Stimulated activated naive CD4-positive, alpha-beta T cell (primary cell): ENCODE measurements around the gene H1-8.
"Not testable (repeated sequence)": the region's sequence is repeated elsewhere in the genome, so short reads cannot be mapped to it uniquely, and the experiment has no call there.

Source experiments
- DNase-seq, 6 experiments: peaks; one replicate each; lab custom pipeline; 2025; lab: John Stamatoyannopoulos, UW

H1-8 gene

DNA sequence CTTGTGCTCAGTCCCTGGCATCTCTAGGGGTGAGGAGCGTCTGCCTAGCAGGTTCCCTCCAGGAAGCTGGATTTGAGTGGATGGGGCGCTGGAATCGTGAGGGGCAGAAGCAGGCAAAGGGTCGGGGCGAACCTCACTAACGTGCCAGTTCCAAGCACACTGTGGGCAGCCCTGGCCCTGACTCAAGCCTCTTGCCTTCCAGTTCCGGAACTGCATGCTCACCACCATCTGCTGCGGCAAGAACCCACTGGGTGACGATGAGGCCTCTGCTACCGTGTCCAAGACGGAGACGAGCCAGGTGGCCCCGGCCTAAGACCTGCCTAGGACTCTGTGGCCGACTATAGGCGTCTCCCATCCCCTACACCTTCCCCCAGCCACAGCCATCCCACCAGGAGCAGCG, 9.6 kb upstream of the H1-8 start:
- DNase-seq: no peak

DNA sequence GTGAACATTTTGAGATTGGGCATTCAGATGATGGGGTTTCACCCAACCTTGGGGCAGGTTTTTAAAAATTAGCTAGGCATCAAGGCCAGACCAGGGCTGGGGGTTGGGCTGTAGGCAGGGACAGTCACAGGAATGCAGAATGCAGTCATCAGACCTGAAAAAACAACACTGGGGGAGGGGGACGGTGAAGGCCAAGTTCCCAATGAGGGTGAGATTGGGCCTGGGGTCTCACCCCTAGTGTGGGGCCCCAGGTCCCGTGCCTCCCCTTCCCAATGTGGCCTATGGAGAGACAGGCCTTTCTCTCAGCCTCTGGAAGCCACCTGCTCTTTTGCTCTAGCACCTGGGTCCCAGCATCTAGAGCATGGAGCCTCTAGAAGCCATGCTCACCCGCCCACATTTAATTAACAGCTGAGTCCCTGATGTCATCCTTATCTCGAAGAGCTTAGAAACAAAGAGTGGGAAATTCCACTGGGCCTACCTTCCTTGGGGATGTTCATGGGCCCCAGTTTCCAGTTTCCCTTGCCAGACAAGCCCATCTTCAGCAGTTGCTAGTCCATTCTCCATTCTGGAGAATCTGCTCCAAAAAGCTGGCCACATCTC, 8.4 kb upstream of the H1-8 start:
- DNase-seq: no peak

DNA sequence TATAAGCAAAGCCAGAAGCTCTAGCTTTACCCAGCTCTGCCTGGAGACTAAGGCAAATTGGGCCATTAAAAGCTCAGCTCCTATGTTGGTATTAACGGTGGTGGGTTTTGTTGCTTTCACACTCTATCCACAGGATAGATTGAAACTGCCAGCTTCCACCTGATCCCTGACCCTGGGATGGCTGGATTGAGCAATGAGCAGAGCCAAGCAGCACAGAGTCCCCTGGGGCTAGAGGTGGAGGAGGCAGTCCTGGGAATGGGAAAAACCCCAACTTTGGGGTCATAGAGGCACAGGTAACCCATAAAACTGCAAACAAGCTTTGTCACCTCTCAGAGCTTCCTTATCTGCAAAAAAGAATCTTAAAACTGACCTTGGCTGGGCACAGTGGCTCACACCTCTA, 7.9 kb upstream of the H1-8 start:
- no peak for DNase-seq

DNA sequence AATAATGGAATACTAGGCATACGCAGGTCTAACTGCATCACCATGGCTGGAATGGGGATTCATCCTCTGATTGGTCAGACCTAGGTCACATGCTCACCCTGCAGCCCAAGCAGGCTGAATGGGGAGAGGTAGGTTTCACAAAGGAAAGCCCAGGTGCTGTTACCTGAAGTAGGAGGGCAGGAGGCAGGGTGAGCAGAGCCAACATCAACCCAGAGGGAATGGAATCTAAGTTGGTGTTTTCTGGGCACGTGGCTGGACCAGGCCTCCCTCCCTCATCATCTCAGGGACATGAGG, 6.7 kb upstream of the H1-8 start:
- DNase-seq: no peak

DNA sequence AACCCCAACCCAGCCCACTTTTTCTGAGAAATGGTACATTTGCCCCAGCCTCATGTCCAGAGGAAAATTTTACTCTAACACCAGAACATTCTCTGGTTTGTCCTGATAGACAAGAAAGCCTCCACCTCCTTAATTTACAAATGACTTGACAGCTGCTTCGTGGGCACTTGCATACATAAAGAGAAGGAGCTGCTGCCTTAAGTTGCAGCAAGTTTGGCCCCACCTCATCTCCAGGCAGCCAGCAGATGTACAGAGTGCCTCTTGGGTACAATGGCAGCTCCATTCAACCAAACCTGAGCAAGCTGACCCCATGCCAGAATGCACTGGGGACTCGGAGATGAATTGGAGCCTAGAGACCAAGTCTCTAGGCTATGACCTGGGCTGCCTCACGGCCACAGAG, 6.2 kb upstream of the H1-8 start:
- no peak for DNase-seq

DNA sequence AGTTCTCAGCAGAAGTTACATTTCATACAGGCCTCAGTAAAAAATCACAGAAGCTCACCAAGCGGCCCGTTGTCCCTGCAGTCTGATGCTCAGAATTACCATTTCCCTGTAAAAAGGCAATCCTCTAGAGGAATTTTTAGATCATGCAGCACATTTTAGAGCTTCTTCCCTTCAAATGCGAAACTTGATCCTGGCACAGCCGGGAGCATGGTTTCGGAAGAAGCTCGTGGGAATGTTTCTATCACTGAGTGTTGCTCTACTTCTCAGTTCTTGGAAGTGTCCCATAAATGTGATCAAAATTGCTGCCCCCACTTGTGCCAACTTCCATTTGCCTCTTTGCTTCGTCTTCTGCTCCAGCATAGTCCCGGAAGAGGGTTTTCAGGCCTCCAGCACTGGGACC, 3.8 kb upstream of the H1-8 start:
- DNase-seq: no peak

DNA sequence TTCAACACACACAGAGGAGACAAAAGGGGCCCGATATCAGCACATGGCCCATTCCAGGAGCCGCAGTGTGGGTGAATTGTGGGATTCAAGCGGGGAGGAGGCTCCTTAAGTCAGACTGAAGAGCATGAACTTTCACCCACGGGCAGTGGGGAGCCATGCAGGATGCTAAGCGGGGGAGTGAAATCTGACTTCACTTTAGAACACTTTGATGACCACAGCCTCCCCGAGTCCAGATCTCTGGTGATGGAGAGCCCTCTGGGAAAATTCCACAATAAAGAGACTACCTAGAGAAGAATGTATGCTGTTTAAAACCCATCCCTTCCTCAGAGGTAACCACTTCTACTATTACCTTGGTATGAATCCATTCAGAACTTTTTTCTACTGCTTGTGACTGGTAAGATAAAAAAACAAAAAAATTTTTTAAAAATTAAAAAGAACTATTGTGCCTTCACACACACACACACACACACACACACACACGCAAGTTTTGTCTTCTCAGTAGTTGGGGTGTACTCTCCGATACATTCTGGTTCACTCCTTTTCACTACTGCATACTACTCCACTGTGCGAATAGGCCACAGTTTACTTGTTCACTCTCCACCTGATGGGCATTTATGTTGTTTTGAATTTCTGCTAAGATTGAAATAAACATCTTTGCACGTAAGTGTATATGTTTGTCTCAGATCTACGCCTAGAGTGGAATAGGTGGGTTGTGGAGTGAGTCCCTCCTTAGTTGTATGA, 2.0 kb upstream of the H1-8 start:
- no peak for DNase-seq

DNA sequence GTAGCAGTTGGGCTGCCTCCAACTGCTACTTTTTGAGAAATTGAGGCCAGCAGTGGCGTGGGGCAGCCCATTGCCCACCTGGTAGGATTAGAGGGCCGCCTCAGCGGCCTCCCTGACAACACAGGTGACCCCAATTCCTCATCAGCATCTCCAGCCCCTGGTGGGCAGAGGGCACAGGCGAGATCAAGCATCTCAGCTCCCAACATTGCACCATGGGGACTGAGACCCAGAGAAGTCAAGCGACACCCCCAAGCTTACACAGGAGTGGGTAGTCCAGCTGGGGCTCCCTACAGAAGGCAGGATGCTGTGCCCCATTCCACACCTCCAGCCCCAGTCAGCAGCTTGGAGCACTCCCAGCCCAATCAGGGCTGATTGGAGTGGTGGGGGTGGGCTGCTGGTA, 228 bp upstream of the H1-8 start:
- no peak for DNase-seq

DNA sequence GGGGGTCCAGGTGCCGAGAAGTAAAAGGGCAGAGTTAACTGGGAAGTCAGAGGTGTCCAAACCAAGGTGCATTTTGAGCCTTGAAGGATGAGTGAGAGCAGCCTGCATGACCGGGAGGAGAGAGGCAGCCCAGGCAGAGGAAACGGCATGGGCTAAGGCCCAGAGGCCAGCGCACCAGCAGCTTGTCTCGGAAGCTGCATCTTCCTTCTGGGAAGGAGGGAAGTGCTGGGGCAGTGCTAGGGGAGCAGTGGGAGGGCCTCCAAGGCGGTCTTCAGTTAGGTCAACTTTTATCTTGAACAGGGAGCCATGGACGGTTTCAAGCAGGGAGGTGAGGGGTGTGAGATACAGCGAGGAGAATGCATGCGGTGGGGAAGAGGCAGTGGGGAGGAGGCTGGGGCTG, 1.0 kb downstream of the H1-8 start:
- no peak for DNase-seq

DNA sequence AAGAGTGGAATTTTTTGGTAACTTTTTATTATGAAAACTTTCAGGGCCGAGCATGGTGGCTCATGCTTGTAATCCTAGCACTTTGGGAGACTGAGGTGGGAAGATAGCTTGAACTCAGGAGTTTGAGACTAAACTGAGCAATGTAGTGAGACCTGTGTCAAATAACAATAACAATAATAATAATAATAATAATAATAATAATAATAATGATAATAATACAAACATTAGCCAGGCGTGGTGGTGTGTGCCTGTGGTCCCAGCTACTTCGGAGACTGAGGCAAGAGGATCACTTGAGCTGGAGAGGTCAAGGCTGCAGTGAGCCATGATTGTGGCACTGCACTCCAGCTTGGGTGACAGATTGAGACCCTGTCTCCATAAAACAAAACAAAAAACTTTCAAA, 3.0 kb downstream of the H1-8 start:
- not testable (repeated sequence) for DNase-seq

DNA sequence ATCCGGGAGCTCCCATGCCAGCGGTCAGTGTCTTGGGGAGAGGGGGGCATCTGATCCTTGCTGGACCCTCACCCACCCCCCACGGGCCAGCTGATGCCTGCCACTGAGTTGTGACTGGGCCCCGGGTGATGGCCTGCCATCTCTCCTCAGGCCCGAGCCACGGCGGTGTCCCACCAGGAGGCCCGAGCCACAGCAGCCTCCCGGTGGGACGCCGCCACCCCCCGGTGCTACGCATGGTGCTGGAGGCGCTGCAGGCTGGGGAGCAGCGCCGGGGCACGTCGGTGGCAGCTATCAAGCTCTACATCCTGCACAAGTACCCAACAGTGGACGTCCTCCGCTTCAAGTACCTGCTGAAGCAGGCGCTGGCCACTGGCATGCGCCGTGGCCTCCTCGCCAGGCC, 4.3 kb downstream of the H1-8 start:
- DNase-seq: no peak

DNA sequence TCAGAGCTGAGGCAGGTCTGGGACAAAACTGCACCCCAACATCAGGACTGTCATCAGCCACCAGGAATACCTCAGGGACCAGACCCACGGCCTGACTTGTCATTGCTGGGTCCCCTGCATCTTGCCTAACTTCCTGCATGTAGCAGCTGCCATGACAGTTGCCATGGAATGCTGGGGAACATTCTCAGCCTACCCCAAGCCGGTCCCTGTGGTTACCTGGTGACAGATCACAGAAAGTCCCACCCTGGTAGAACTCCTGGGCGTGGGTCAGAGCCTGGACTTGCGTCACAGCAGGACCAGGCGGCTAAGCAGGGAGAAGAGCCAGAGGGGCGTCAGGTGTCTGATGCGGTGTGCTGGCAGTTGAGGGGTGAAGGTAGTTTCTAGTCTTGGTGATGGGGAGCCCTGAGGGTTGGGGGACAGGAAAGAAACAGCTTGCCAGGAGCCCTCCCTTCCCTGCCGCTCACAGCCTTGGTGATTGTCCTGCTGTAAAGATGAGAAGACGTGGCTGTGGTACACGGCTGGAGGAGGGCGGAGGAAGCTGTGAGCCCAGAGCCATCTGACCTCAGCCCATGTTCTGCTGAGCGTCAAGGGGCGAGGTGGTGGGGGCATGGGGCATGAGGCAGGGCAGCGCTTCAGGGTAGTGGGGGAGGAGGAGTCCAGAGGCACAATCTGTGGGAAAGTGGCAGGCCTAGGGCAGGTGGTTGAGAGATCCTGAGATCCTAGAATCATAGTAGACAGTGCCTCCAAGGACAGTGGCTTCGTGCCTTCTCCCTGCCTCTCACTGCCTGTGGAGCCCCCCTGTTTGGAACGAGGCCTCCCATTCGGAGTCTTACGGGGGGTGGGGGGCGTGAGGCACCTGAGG, 5.4 kb downstream of the H1-8 start:
- no peak for DNase-seq

DNA sequence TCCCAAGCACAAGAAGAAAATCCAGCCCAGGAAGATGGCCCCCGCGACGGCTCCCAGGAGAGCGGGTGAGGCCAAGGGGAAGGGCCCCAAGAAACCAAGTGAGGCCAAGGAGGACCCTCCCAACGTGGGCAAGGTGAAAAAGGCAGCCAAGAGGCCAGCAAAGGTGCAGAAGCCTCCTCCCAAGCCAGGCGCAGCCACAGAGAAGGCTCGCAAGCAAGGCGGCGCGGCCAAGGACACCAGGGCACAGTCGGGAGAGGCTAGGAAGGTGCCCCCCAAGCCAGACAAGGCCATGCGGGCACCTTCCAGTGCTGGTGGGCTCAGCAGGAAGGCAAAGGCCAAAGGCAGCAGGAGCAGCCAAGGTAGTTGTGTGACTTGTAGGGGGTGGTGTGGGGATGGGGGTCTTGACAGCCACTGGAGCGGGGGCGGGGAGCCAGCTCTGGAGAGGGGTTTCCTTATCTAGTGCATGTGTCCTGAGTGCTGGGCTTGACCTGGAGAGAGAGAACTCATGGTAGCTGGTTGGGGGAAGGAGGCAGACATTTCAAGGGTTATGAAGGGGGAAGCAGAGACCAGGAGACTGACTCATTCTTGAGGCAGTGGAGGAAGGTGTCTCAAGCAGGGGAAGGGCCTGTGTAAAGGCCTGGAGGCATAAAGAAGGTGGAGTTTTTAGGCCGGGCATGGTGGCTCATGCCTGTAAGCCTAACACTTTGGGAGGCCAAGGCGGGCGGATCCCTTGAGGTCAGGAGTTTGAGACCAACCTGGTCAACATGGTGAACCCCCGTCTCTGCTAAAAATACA, 6.2 kb downstream of the H1-8 start:
- no peak for DNase-seq

DNA sequence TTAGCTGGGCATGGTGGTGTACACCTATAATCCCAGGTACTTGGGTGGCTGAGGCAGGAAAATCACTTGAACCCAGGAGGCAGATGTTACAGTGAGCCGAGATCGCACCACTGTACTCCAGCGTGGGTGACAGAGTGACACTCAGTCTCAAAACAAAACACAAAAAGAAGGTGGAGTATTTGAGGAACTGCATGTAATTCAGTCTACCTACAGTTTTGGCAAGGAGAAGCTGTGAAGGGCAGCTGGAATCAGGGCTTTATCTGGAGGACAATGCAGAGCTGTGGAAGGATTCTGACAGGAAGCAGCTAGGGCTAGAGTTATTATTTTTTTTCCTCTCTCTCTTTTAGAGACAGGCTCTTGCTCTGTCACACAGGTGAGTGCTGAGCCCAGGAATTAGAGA, 6.8 kb downstream of the H1-8 start:
- DNase-seq: no peak

DNA sequence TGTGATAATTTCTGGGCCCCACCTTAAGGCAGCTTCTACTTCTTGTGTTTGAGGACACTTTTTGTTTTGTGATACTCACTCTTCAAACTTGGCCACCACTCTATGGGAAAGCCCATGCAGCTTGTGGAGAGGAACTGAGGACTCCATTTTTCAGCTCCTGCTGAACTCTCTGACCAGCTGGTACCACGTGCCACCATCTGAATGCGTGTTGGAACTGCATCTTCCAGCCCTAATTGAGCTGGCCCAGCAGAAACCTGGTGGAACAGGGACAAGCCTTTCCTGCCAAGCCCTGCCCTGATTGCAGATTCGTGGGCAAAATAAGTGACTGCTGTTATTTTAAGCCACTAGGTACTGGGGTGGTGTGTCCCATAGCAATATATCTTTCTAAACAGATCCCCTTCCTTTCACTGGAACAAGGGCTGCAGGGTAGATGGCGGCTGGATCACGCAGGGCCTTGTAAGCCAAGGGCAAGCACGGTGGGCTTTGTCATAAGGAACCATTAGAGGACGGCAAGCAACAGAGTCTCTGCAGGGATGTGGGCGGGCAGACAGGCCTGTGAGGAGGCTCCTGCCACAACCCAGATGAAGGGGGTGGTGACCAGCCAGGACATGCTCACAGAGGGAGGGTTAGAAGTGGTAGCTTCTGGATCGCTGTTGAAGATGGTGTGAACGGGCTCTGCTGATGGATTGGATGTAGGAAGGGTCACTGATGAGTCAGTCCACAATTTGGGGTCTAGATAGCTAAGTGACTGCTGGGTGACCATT, 9.5 kb downstream of the H1-8 start:
- DNase-seq: no peak

DNA sequence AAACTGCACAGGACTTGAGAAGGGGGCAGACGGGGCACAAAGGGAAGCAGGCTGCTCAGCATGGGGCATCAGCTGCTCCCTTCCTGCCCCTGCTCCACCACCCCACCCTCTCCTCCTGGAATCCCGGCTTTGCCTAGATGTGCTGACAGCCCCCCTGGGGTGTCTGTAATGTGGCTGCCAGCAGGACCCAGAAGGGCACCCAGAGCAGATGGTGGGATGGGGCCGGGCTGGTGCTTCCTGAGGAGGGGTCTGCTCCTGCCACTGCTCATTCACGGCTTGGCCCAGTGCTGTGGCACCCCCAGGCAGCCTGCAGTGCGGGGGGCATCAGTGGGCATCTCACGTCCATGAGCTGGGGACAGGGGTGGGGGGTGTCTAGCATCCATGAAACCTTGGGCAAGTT, 10.2 kb downstream of the H1-8 start:
- no peak for DNase-seq

DNA sequence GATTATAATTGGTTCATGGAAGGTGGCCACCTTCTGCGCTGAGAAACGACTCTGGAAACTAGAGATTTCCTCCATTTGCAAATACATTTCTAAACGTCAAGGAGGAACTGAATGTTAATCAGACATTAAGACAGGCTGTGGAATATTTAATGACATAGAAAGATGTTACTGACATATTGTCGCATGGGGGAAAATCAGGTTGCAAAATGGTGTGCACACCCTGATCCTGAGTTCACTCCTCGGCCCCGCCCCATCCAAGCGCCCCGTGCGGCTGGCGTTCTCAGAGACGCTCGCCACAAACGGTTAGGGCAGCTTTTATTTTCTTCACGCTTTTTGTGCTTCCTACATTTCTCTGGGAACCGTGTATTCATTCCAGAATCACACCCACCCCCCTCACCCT, 10.7 kb downstream of the H1-8 start:
- DNase-seq: no peak

DNA sequence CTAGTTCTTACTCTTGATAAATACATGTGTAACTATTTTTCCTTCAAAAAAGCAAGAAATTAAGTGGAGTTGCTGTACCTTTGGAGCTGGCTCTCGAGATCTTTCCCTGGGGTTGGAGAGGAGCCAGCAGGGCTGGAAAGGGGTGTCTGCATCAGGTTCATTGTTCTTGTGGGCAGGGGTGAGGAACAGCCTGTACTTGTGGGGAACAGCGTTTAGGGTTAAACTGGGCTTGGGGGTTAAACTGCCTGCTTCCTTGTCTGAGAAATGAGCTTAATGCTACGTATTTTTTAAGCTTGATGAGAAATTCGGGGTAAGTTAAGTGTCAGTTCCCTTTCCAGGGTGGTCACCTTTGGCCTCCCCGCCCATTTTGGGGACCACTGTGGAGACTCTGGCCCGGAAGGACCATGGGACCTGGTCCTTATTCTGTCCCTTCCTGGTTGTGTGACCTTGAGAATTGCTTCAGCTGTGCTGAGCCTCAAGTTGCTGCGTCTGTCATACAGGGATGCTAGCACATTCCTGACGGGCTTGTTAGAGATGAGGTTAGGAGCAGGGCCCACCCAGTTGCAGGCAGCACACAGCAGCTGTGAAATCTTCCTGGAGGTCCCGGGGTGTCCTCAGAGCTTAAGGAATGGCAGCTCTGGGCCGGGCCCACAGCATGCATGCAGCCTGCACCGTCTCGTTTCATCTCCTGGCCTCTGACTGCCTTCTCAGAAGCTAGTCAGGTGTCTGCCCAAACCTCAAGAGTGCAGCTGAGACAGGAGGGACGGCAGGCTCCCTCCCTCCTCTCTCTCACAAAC, 11.6 kb downstream of the H1-8 start:
- no peak for DNase-seq

DNA sequence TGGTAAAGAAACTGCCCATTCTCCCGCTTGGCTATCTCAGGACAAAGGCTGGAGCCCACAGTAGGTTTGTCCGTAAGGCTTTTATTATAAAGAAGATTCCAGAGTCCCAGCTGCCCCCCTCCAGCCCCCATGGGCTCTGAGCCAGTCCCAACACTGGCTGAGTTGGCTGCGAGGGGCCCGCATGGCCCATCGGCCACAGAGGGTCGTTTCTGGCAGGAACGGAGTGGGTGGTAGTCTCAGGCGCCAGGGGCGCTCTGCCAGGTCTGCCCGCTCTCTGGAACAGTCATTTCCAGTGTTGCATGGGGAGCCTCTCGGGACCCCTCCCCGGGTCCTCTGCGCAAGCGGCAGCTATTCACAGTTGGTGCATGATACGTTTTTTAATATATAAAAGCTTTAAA, 12.2 kb downstream of the H1-8 start:
- DNase-seq: no peak

DNA sequence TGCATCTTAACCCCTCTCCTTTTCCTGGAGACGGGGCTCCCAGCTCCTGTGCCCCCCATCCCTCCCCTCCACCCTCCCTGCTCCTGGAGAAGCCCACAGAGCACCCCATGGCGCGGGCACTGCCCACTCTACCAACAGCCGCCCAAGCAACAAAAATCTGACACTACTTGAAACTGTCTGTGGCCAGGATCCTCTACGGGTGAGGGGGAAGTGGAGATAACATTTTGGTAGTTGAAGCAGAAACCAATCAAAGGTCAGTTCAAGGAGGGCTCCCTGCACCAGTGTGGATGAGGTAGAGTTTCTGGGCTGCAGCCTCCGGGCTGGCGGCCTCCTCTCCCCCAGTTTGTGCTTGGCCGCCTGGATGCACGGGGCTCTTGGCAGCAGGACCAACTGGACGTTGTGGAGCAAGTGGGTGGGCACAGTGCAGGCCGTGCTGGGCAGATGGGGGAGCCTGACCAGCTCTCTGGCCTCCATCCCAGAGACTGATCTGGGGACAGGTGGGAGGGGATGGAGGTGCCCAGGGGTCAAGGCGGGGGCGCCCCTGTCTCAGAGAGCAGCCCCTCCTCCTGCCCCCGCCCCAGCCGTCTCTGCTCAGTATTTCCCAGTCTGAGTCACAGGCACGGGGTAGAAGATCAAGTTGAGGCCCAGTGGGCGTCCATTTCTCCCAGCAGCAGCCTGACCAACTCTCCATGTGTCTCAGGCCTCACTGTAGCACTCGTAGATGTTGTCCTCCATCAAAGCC, 12.8 kb downstream of the H1-8 start:
- no peak for DNase-seq
